Neural cell (in vitro differentiated cells): ENCODE measurements around the gene PHB1. TPM values are rescaled to one million over a fixed set of nuclear protein-coding genes. Genes with fewer than 3 reads are reported as not detected.

ENCODE experiments used
- H2AFZ ChIP-seq: fragments of 200-600, 300-800 bp; sonication (generic), shearing (Covaris generic); 2 replicates; pipeline ENCODE4 v1.6.0; 2014; ENCODE audit warnings: low read depth, mild to moderate bottlenecking, antibody characterized with exemption, low read length, moderate library complexity
- H3F3A ChIP-seq: fragments of 200-600 bp; shearing (Covaris generic); 2 replicates; pipeline ENCODE4 v1.6.1; 2016; ENCODE audit warnings: mild to moderate bottlenecking, moderate library complexity, mixed read lengths, antibody characterized with exemption, low read length; ENCODE audit not compliant: insufficient read depth, poor library complexity, severe bottlenecking
- H3K27ac ChIP-seq: fragments of 200-600, 300-800 bp; sonication (generic), shearing (Covaris generic); 2 replicates; pipeline ENCODE4 v1.5.1; 2014; ENCODE audit warnings: mild to moderate bottlenecking, low read length, moderate library complexity
- H3K27me3 ChIP-seq: fragments of 300-800, 200-600 bp; sonication (generic), shearing (Covaris generic); 2 replicates; pipeline ENCODE4 v1.6.0; 2014; ENCODE audit warnings: mild to moderate bottlenecking, low read depth, low read length, moderate library complexity; ENCODE audit not compliant: insufficient read depth
- H3K36me3 ChIP-seq: fragments of 300-800, 200-600 bp; sonication (generic), shearing (Covaris generic); 2 replicates; pipeline ENCODE4 v1.5.1; 2014; ENCODE audit warnings: mild to moderate bottlenecking, antibody characterized with exemption, low read length, moderate library complexity; ENCODE audit not compliant: insufficient read depth
- H3K4me2 ChIP-seq: fragments of 300-800, 200-600 bp; sonication (generic), shearing (Covaris generic); 2 replicates; pipeline ENCODE4 v1.6.0; 2014; ENCODE audit warnings: mild to moderate bottlenecking, low read length
- H3K4me3 ChIP-seq: fragments of 300-800, 200-600 bp; sonication (generic), shearing (Covaris generic); 2 replicates; pipeline ENCODE4 v1.5.1; 2014; ENCODE audit warnings: mild to moderate bottlenecking, low read length, moderate library complexity
- H3K79me2 ChIP-seq: fragments of 200-600 bp; shearing (Covaris generic); replicated peaks from 2 replicates; pipeline ENCODE4 v1.6.0; 2014; ENCODE audit warnings: mild to moderate bottlenecking, low read length, moderate library complexity; ENCODE audit not compliant: insufficient read depth
- H3K9ac ChIP-seq: fragments of 300-800, 200-600 bp; sonication (generic), shearing (Covaris generic); 2 replicates; pipeline ENCODE4 v1.6.1; 2016; ENCODE audit warnings: mild to moderate bottlenecking, low read length, mixed read lengths
- H3K9me2 ChIP-seq: fragments of 200-600 bp; shearing (Covaris generic); 2 replicates; pipeline ENCODE4 v1.6.1; 2016; ENCODE audit warnings: mild to moderate bottlenecking, low read length, mixed read lengths; ENCODE audit not compliant: insufficient read depth
- H3K9me3 ChIP-seq: fragments of 200-600, 300-800 bp; sonication (generic), shearing (Covaris generic); 2 replicates; pipeline ENCODE4 v1.6.1; 2016; ENCODE audit warnings: mild to moderate bottlenecking, mixed run types, low read length, moderate library complexity, mixed read lengths
- H4K20me1 ChIP-seq: fragments of 200-600 bp; shearing (Covaris generic); 2 replicates; pipeline ENCODE4 v1.6.1; 2016; ENCODE audit warnings: mild to moderate bottlenecking, mixed run types; ENCODE audit not compliant: insufficient read depth
- CTCF ChIP-seq: fragments of 450-650 bp; IDR thresholded peaks from 2 replicates; pipeline ENCODE4 v1.5.1; 2014; ENCODE audit warnings: antibody characterized with exemption, mild to moderate bottlenecking, moderate library complexity; ENCODE audit not compliant: poor library complexity, severe bottlenecking
- EP300 ChIP-seq: fragments of 450-650 bp; conservative IDR thresholded peaks from 2 replicates; pipeline ENCODE4 v1.6.1; 2014; ENCODE audit warnings: antibody characterized with exemption, mild to moderate bottlenecking, moderate library complexity; ENCODE audit not compliant: poor library complexity, severe bottlenecking
- EZH2 ChIP-seq: fragments of 200-600, 300-800 bp; shearing (Covaris generic), sonication (generic); IDR thresholded peaks from 2 replicates; pipeline ENCODE4 v1.6.1; 2014; ENCODE audit warnings: antibody characterized with exemption, low read length, borderline replicate concordance, mild to moderate bottlenecking; ENCODE audit not compliant: insufficient read depth, poor library complexity, severe bottlenecking
- MXI1 ChIP-seq: fragments of 450-650 bp; conservative IDR thresholded peaks from 2 replicates; pipeline ENCODE4 v1.6.1; 2014; ENCODE audit warnings: antibody characterized with exemption, mild to moderate bottlenecking; ENCODE audit not compliant: poor library complexity, severe bottlenecking
- POLR2AphosphoS5 ChIP-seq: IDR thresholded peaks from 2 replicates; pipeline ENCODE4 v1.6.1; 2012
- RAD21 ChIP-seq: fragments of 450-650 bp; conservative IDR thresholded peaks from 2 replicates; pipeline ENCODE4 v1.6.1; 2014; ENCODE audit warnings: antibody characterized with exemption, mild to moderate bottlenecking, moderate library complexity
- REST ChIP-seq: IDR thresholded peaks from 2 replicates; pipeline ENCODE4 v1.6.1; 2012; ENCODE audit warnings: borderline replicate concordance
- SMC3 ChIP-seq: fragments of 450-650 bp; conservative IDR thresholded peaks from 2 replicates; pipeline ENCODE4 v1.6.1; 2014; ENCODE audit warnings: antibody characterized with exemption, mild to moderate bottlenecking, moderate library complexity; ENCODE audit not compliant: poor library complexity
- TAF1 ChIP-seq: IDR thresholded peaks from 2 replicates; pipeline ENCODE4 v1.6.1; 2012; ENCODE audit warnings: low read depth
- polyA plus RNA-seq: library from polyadenylated mRNA; depleted of rRNA; stranded (reverse); fragments of >200 nt; gene quantifications from 2 replicates; pipeline ENCODE4 v1.2.3, GENCODE V29; 2014

PHB1 gene
- polyA plus RNA-seq, 1 donor from 2014 or later = 99.0 TPM

- Histone ChIP-seq H3F3A (no peaks in the 10 kb centered on the region), H3K9ac (no peak overlapping the region), H3K9me3 (no peaks in the 10 kb centered on the region), H3K27me3 (no peaks in the 10 kb centered on the region), H3K4me2 (no peak overlapping the region), H3K9me2 (no peaks in the 10 kb centered on the region), H3K79me2 (no peaks in the 10 kb centered on the region), H4K20me1 (no peaks in the 10 kb centered on the region), H2AFZ (no peak overlapping the region), H3K4me3 (no peak overlapping the region), H3K27ac (no peak overlapping the region), H3K36me3 (no peaks in the 10 kb centered on the region)
- TF ChIP-seq MXI1 (no peak), EZH2 (no peak), RAD21 (no peak), EP300 (no peak), TAF1 (no peak), REST (no peak), CTCF (no peak), POLR2AphosphoS5 (no peak), SMC3 (no peak)
Measured at GRCh38 chr17:49369760-49370159, 44.9 kb downstream of the PHB1 start.

GRCh38 chr17:49369089-49369488 is 45.6 kb downstream of the PHB1 start:
- no peaks in the 10 kb centered on the region for H3K79me2 ChIP-seq
- H3K9me3 ChIP-seq = no peaks in the 10 kb centered on the region
- no peaks in the 10 kb centered on the region for H4K20me1 ChIP-seq
- H3K27ac ChIP-seq = no peak overlapping the region
- no peaks in the 10 kb centered on the region for H3K27me3 ChIP-seq
- no peak overlapping the region for H3K9ac ChIP-seq
- TF ChIP-seq CTCF (no peak), EZH2 (no peak), EP300 (no peak), REST (no peak), POLR2AphosphoS5 (no peak), RAD21 (no peak), MXI1 (no peak), TAF1 (no peak), SMC3 (no peak)
- no peaks in the 10 kb centered on the region for H3F3A ChIP-seq
- no peaks in the 10 kb centered on the region for H3K9me2 ChIP-seq
- H3K36me3 ChIP-seq = no peaks in the 10 kb centered on the region
- no peak overlapping the region for H3K4me2 ChIP-seq
- no peak overlapping the region for H3K4me3 ChIP-seq
- no peak overlapping the region for H2AFZ ChIP-seq
